CD4-positive, alpha-beta memory T cell (primary cell): ENCODE results near the gene SERINC5. TPM values are rescaled to one million over a fixed set of nuclear protein-coding genes. Genes with fewer than 3 reads are reported as not detected.
"Not testable (repeated sequence)": the region's sequence is repeated elsewhere in the genome, so short reads cannot be mapped to it uniquely, and the experiment has no call there.

Experiments used
- CTCF ChIA-PET: fragments of 350-600 bp; sonication (Branson Sonifier 250); formaldehyde crosslinking; loops from one replicate; lab custom pipeline; 2021; ENCODE audit warnings: inconsistent platforms; ENCODE audit not compliant: partially characterized antibody; lab: Charles Lee
- POLR2A ChIA-PET: fragments of 350-600 bp; sonication (Branson Sonifier 250); formaldehyde crosslinking; loops from one replicate; lab custom pipeline; 2021; ENCODE audit not compliant: partially characterized antibody; lab: Charles Lee
- DNase-seq, 5 donors: peaks; one replicate each; pipeline versions ENCODE4 v3.0.0 to v3.0.0-alpha.2; 2020 to 2022; ENCODE audit warnings: mixed read lengths in 1 of 5
- H3K27ac ChIP-seq: one replicate; pipeline ENCODE4 v1.7.0; 2013; ENCODE audit warnings: low read depth, low read length
- H3K27me3 ChIP-seq: 2 replicates; pipeline ENCODE4 v1.7.0; 2013; ENCODE audit warnings: mild to moderate bottlenecking, low read length, moderate library complexity; ENCODE audit not compliant: insufficient read depth
- H3K36me3 ChIP-seq: 2 replicates; pipeline ENCODE4 v1.7.0; 2013; ENCODE audit warnings: mild to moderate bottlenecking, low read length, moderate library complexity; ENCODE audit not compliant: insufficient read depth
- H3K4me1 ChIP-seq: 2 replicates; pipeline ENCODE4 v1.7.0; 2013; ENCODE audit warnings: mild to moderate bottlenecking, low read length, moderate library complexity; ENCODE audit not compliant: insufficient read depth
- H3K4me3 ChIP-seq, 2 donors: one replicate each; pipeline ENCODE4 v1.7.0; 2013; ENCODE audit warnings: low read length in 2 of 2, mild to moderate bottlenecking in 1 of 2
- H3K9me3 ChIP-seq, 2 donors: one replicate each; pipeline ENCODE4 v1.7.0; 2013; ENCODE audit warnings: low read length in 2 of 2, control low read depth in 1 of 2; ENCODE audit not compliant: control insufficient read depth in 1 of 2
- H3K27ac Mint-ChIP-seq, 7 donors: one replicate each; pipeline ENCODE4 v1.8.0; 2020 to 2021; ENCODE audit warnings: mixed read lengths in 7 of 7, mild to moderate bottlenecking in 6 of 7, inconsistent platforms in 3 of 7, moderate library complexity in 3 of 7
- H3K27me3 Mint-ChIP-seq, 2 donors: one replicate each; pipeline ENCODE4 v1.8.0; 2020 to 2021; ENCODE audit warnings: mixed read lengths in 2 of 2
- H3K36me3 Mint-ChIP-seq, 2 donors: one replicate each; pipeline ENCODE4 v1.8.0; 2020 to 2021; ENCODE audit warnings: mixed read lengths in 2 of 2, inconsistent platforms in 1 of 2, mild to moderate bottlenecking in 1 of 2
- H3K4me1 Mint-ChIP-seq, 4 donors: one replicate each; pipeline ENCODE4 v1.8.0; 2020 to 2021; ENCODE audit warnings: mixed read lengths in 4 of 4, mild to moderate bottlenecking in 1 of 4
- H3K4me3 Mint-ChIP-seq, 8 donors: one replicate each; pipeline ENCODE4 v1.8.0; 2020 to 2021; ENCODE audit warnings: mixed read lengths in 8 of 8, mild to moderate bottlenecking in 7 of 8, moderate library complexity in 6 of 8, inconsistent platforms in 3 of 8
- H3K9me3 Mint-ChIP-seq, 8 donors: one replicate each; pipeline ENCODE4 v1.8.0; 2020 to 2021; ENCODE audit warnings: mixed read lengths in 8 of 8, mild to moderate bottlenecking in 5 of 8, inconsistent platforms in 3 of 8, moderate library complexity in 1 of 8
- intact Hi-C: fragments of 100-400 bp; cut with micrococcal nuclease; formaldehyde crosslinking; loops from one replicate; pipeline ENCODE4 v1.15.1; 2023
- polyA plus RNA-seq, 2 donors: library from polyadenylated mRNA; unstranded; fragments of 300-500 nt; fragmentation: Illumina TruSeq; gene quantifications; one replicate each; pipeline ENCODE4 v1.2.3, GENCODE V29; 2021
- total RNA-seq, 2 experiments: library from RNA; stranded (reverse); gene quantifications; one replicate each; pipeline ENCODE4 v1.2.3, GENCODE V29; 2021

The SERINC5 gene
- total and polyA plus RNA-seq, 4 experiments from 2014 or later = 20.7 to 165 (median 94.0) TPM

GRCh38 chr5:80201763-80202162 is 54.1 kb downstream of the SERINC5 start:
- H3K27ac ChIP-seq, H3K27me3 ChIP-seq, H3K27me3 Mint-ChIP-seq, H3K9me3 ChIP-seq, H3K9me3 Mint-ChIP-seq, DNase-seq, intact Hi-C loops, H3K4me3 ChIP-seq: not testable (repeated sequence)
- ChIA-PET POLR2A (interaction anchor here (1.0 to 10.6 kb wide), 5 partner anchors 9 to 60 kb away, joined by 3 to 103 read pairs (median 45); partner anchors contain the start of gene SERINC5), CTCF (interaction anchor here (0.5 to 1.1 kb wide), 3 partner anchors 20 to 85 kb away, joined by 3 read pairs; no protein-coding TSS in a partner anchor)
- Mint-ChIP-seq H3K4me1 (peaks cover 65 to 94% (median 82%) of the 10 kb centered on the region in 4 donors), H3K27ac (peak overlapping the region in 6 of 7 donors; percentile 13 to 99 (median 70)), H3K4me3 (peak overlapping the region in 1 of 8 donors; percentile 23), H3K36me3 (peaks cover 47 to 79% of the 10 kb centered on the region in 2 donors)
- H3K4me1 ChIP-seq = peaks cover 77% of the 10 kb centered on the region
- H3K36me3 ChIP-seq = peaks cover 24% of the 10 kb centered on the region

GRCh38 chr5:80198920-80199319 is 56.9 kb downstream of the SERINC5 start:
- Mint-ChIP-seq H3K4me3 (peak overlapping the region in 7 of 8 donors; percentile 1 to 73 (median 39)), H3K36me3 (peaks cover 58 to 73% of the 10 kb centered on the region in 2 donors), H3K9me3 (no peaks in the 10 kb centered on the region), H3K27me3 (no peaks in the 10 kb centered on the region), H3K4me1 (peaks cover 57 to 89% (median 76%) of the 10 kb centered on the region in 4 donors), H3K27ac (peak overlapping the region; percentile 11 to 88 (median 81))
- ChIA-PET POLR2A (interaction anchor here (1.3 to 10.6 kb wide), 5 partner anchors 6 to 57 kb away, joined by 3 to 103 read pairs (median 5); partner anchors contain the start of gene SERINC5), CTCF (interaction anchor here (1.2 to 1.3 kb wide), 2 partner anchors 12 to 51 kb away, joined by 4 read pairs; no protein-coding TSS in a partner anchor)
- DNase-seq = no peak
- H3K27ac ChIP-seq = no peak overlapping the region
- no peaks in the 10 kb centered on the region for H3K9me3 ChIP-seq
- H3K4me3 ChIP-seq = no peak overlapping the region
- H3K27me3 ChIP-seq = no peaks in the 10 kb centered on the region
- H3K4me1 ChIP-seq = peaks cover 77% of the 10 kb centered on the region
- peaks cover 23% of the 10 kb centered on the region for H3K36me3 ChIP-seq
- intact Hi-C loops = no loop called here

- no peaks in the 10 kb centered on the region for H3K9me3 ChIP-seq
- H3K9me3 Mint-ChIP-seq = no peaks in the 10 kb centered on the region
- peaks cover 59 to 89% (median 77%) of the 10 kb centered on the region in 4 donors for H3K4me1 Mint-ChIP-seq
- peaks cover 58 to 69% of the 10 kb centered on the region in 2 donors for H3K36me3 Mint-ChIP-seq
- peaks cover 78% of the 10 kb centered on the region for H3K4me1 ChIP-seq
- no peaks in the 10 kb centered on the region for H3K27me3 Mint-ChIP-seq
- H3K4me3 Mint-ChIP-seq = peak overlapping the region in 6 of 8 donors; percentile 10 to 73 (median 58)
- CTCF ChIA-PET = interaction anchor here (1.2 to 1.3 kb wide), 2 partner anchors 12 to 51 kb away, joined by 4 read pairs; no protein-coding TSS in a partner anchor
- POLR2A ChIA-PET = interaction anchor here (1.2 to 10.6 kb wide), 5 partner anchors 6 to 66 kb away, joined by 3 to 103 read pairs (median 5); no protein-coding TSS in a partner anchor
- H3K36me3 ChIP-seq = peaks cover 20% of the 10 kb centered on the region
- intact Hi-C loops = no loop called here
- no peak for DNase-seq
- no peak overlapping the region for H3K27ac ChIP-seq
- no peaks in the 10 kb centered on the region for H3K27me3 ChIP-seq
- peak overlapping the region; percentile 11 to 88 (median 81) for H3K27ac Mint-ChIP-seq
- no peak overlapping the region for H3K4me3 ChIP-seq
Observed at GRCh38 chr5:80198399-80198798, 57.4 kb downstream of the SERINC5 start.

- Histone ChIP-seq H3K36me3 (peaks cover 2% of the 10 kb centered on the region), H3K4me1 (peaks cover 85% of the 10 kb centered on the region), H3K27me3 (no peaks in the 10 kb centered on the region), H3K27ac (peak overlapping the region; percentile 1), H3K9me3 (no peaks in the 10 kb centered on the region), H3K4me3 (peak overlapping the region in 1 of 2 donors; percentile 1)
- Mint-ChIP-seq H3K27ac (peak overlapping the region; percentile 34 to 97 (median 85)), H3K27me3 (no peaks in the 10 kb centered on the region), H3K9me3 (no peaks in the 10 kb centered on the region), H3K4me1 (peaks cover 65 to 93% (median 82%) of the 10 kb centered on the region in 4 donors), H3K36me3 (peaks cover 38 to 49% of the 10 kb centered on the region in 2 donors), H3K4me3 (peak overlapping the region in 7 of 8 donors; percentile 10 to 53 (median 39))
- ChIA-PET CTCF (interaction anchor here (1.0 to 2.5 kb wide), 4 partner anchors 9 to 112 kb away, joined by 3 to 8 read pairs (median 4); no protein-coding TSS in a partner anchor), POLR2A (interaction anchor here (0.7 to 18.1 kb wide), 10 partner anchors 7 to 79 kb away, joined by 3 to 409 read pairs (median 6); partner anchors contain the start of gene SERINC5)
- intact Hi-C loops = no loop called here
- no peak for DNase-seq
Observed at GRCh38 chr5:80195837-80196400, 59.9 kb downstream of the SERINC5 start.

GRCh38 chr5:80194468-80194867 is 61.4 kb downstream of the SERINC5 start:
- DNase-seq = no peak
- peaks cover 72 to 95% (median 86%) of the 10 kb centered on the region in 4 donors for H3K4me1 Mint-ChIP-seq
- H3K4me3 Mint-ChIP-seq = peak overlapping the region; percentile 47 to 89 (median 76)
- ChIA-PET CTCF (interaction anchor here (0.9 to 3.2 kb wide), 3 partner anchors 11 to 113 kb away, joined by 3 to 24 read pairs (median 8); no protein-coding TSS in a partner anchor), POLR2A (interaction anchor here (0.7 to 18.1 kb wide), 10 partner anchors 9 to 59 kb away, joined by 3 to 409 read pairs (median 32); partner anchors contain the start of gene SERINC5)
- no peaks in the 10 kb centered on the region for H3K27me3 Mint-ChIP-seq
- Histone ChIP-seq H3K4me3 (no peak overlapping the region), H3K27me3 (no peaks in the 10 kb centered on the region), H3K36me3 (no peaks in the 10 kb centered on the region), H3K9me3 (no peaks in the 10 kb centered on the region), H3K4me1 (peaks cover 94% of the 10 kb centered on the region), H3K27ac (peak overlapping the region; percentile 69)
- intact Hi-C loops = loop anchor here (5.0 kb wide), 1 partner anchor 58 kb away; no protein-coding TSS in a partner anchor
- peak overlapping the region; percentile 88 to 97 (median 92) for H3K27ac Mint-ChIP-seq
- no peaks in the 10 kb centered on the region for H3K9me3 Mint-ChIP-seq
- H3K36me3 Mint-ChIP-seq = peaks cover 27 to 42% of the 10 kb centered on the region in 2 donors

- H3K27me3 ChIP-seq = no peaks in the 10 kb centered on the region
- H3K36me3 Mint-ChIP-seq = peaks cover 20 to 36% of the 10 kb centered on the region in 2 donors
- peak overlapping the region; percentile 61 to 89 (median 76) for H3K4me3 Mint-ChIP-seq
- intact Hi-C loops = loop anchor here (2.0 to 5.0 kb wide), 2 partner anchors 17 to 59 kb away; no protein-coding TSS in a partner anchor
- ChIA-PET POLR2A (interaction anchor here (1.1 to 18.1 kb wide), 20 partner anchors 8 to 77 kb away, joined by 3 to 409 read pairs (median 8); partner anchors contain the start of gene SERINC5), CTCF (interaction anchor here (0.9 to 3.2 kb wide), 9 partner anchors 12 to 114 kb away, joined by 3 to 24 read pairs (median 6); partner anchors contain the start of gene SERINC5)
- peak overlapping the region; percentile 88 to 97 (median 92) for H3K27ac Mint-ChIP-seq
- no peak overlapping the region for H3K4me3 ChIP-seq
- H3K9me3 ChIP-seq = no peaks in the 10 kb centered on the region
- H3K36me3 ChIP-seq = no peaks in the 10 kb centered on the region
- no peaks in the 10 kb centered on the region for H3K9me3 Mint-ChIP-seq
- peak overlapping the region; percentile 69 for H3K27ac ChIP-seq
- H3K4me1 ChIP-seq = peaks cover 92% of the 10 kb centered on the region
- no peaks in the 10 kb centered on the region for H3K27me3 Mint-ChIP-seq
- no peak for DNase-seq
- H3K4me1 Mint-ChIP-seq = peaks cover 66 to 94% (median 82%) of the 10 kb centered on the region in 4 donors
Observed at GRCh38 chr5:80193401-80193800, 62.4 kb downstream of the SERINC5 start.
